Natural killer cell (primary cell): Measurements from ENCODE around the gene EHD4. TPM values are rescaled to one million over a fixed set of nuclear protein-coding genes. Genes with fewer than 3 reads are reported as not detected.
A peak's percentile ranks its signal among the peaks of the same experiment; 100 is the strongest.

Experiments
- ATAC-seq, 3 donors: fragments of 150-1000 bp in 2 of 3; fragments of 200-7000 bp in 1 of 3; cut with Tn5 transposase; 1 replicate in 1 of 3; 2 replicates in 2 of 3; pipeline ENCODE4 v1.10.0; 2021; ENCODE audit warnings: mild to moderate bottlenecking in 2 of 3, moderate library complexity in 2 of 3
- DNase-seq, 2 donors: peaks; one replicate each; pipeline versions ENCODE4 v3.0.0 to v3.0.0-alpha.2; 2013 to 2021; ENCODE audit warnings: mixed read lengths in 1 of 2
- H3K27ac ChIP-seq: one replicate; pipeline ENCODE4 v1.5.1; 2013; ENCODE audit warnings: mild to moderate bottlenecking, low read length
- H3K27me3 ChIP-seq: one replicate; pipeline ENCODE4 v1.6.1; 2013; ENCODE audit warnings: low read length; ENCODE audit not compliant: control insufficient read depth, insufficient read depth
- H3K36me3 ChIP-seq: one replicate; pipeline ENCODE4 v1.6.1; 2013; ENCODE audit warnings: low read length; ENCODE audit not compliant: control insufficient read depth, insufficient read depth
- H3K4me1 ChIP-seq: one replicate; pipeline ENCODE4 v1.6.1; 2013; ENCODE audit warnings: low read length; ENCODE audit not compliant: control insufficient read depth, insufficient read depth
- H3K4me3 ChIP-seq: one replicate; pipeline ENCODE4 v1.5.1; 2013; ENCODE audit warnings: low read length
- H3K9me3 ChIP-seq: one replicate; pipeline ENCODE4 v1.6.1; 2013; ENCODE audit warnings: low read length; ENCODE audit not compliant: control insufficient read depth, insufficient read depth
- H3K27ac Mint-ChIP-seq, 2 donors: one replicate each; pipeline ENCODE4 v1.8.0; 2022; ENCODE audit warnings: mild to moderate bottlenecking in 2 of 2, mixed read lengths in 2 of 2, moderate library complexity in 1 of 2
- H3K27me3 Mint-ChIP-seq, 2 donors: one replicate each; pipeline ENCODE4 v1.8.0; 2022; ENCODE audit warnings: low read depth in 2 of 2, mixed read lengths in 2 of 2
- H3K36me3 Mint-ChIP-seq: one replicate; pipeline ENCODE4 v1.8.0; 2022; ENCODE audit warnings: mixed read lengths
- H3K4me1 Mint-ChIP-seq, 2 donors: one replicate each; pipeline ENCODE4 v1.8.0; 2022; ENCODE audit warnings: mixed read lengths in 2 of 2
- H3K4me3 Mint-ChIP-seq: one replicate; pipeline ENCODE4 v1.8.0; 2022; ENCODE audit warnings: mild to moderate bottlenecking, moderate library complexity, mixed read lengths
- H3K9me3 Mint-ChIP-seq, 2 donors: one replicate each; pipeline ENCODE4 v1.8.0; 2022; ENCODE audit warnings: mixed read lengths in 2 of 2
- CTCF ChIP-seq: fragments of 200-600 bp; IDR thresholded peaks from one replicate; pipeline ENCODE4 v1.8.0; 2022; ENCODE audit warnings: antibody characterized with exemption
- WGBS: methylation state at CpG from one replicate; pipeline ENCODE4 v1.1.7; 2013; ENCODE audit warnings: missing lambda C conversion rate; ENCODE audit not compliant: insufficient coverage; 5-methylcytosine and 5-hydroxymethylcytosine counted together
- intact Hi-C: fragments of 100-400 bp; cut with micrococcal nuclease; formaldehyde crosslinking; loops from one replicate; pipeline ENCODE4 v1.14.2; 2022
- total RNA-seq, 4 donors: library from RNA; stranded (reverse); fragments of 120-200 nt in 1 of 4; gene quantifications; one replicate each; pipeline versions ENCODE4 v1.2.3 to v1.2.4, GENCODE V29; 2013 to 2022

EHD4 gene
- total RNA-seq, 3 donors from 2014 or later (not counting 1 experiment from before 2014, with no cell fraction given): 28.4 to 34.6 (median 31.7) TPM

GRCh38 chr15:41969851-41970431 is 2.4 kb downstream of the EHD4 start:
- TF ChIP-seq CTCF: no peak
- Mint-ChIP-seq H3K9me3 (no peaks in the 10 kb centered on the region), H3K36me3 (no peaks in the 10 kb centered on the region), H3K4me3 (peak overlapping the region; percentile 7), H3K4me1 (peaks cover 38 to 50% of the 10 kb centered on the region in 2 donors), H3K27ac (peak overlapping the region; percentile 88 to 97), H3K27me3 (peaks cover 6 to 13% of the 10 kb centered on the region in 2 donors)
- Histone ChIP-seq H3K27me3 (peaks cover 4% of the 10 kb centered on the region), H3K27ac (peak overlapping the region; percentile 57), H3K36me3 (no peaks in the 10 kb centered on the region), H3K9me3 (no peaks in the 10 kb centered on the region), H3K4me1 (peaks cover 38% of the 10 kb centered on the region), H3K4me3 (no peak overlapping the region)
- intact Hi-C loops: no loop called here
- WGBS: 35% methylated on average over 2 of the region's 3 CpGs
- ATAC-seq (no peak), DNase-seq (peak in 1 of 2 donors; percentile 78)

GRCh38 chr15:41968701-41969100 is 3.7 kb downstream of the EHD4 start:
- H3K36me3 ChIP-seq: no peaks in the 10 kb centered on the region
- no peaks in the 10 kb centered on the region for H3K9me3 ChIP-seq
- Mint-ChIP-seq H3K4me3 (no peak overlapping the region), H3K27me3 (peaks cover 0 to 1% of the 10 kb centered on the region in 2 donors), H3K27ac (peak overlapping the region; percentile 62 to 86), H3K9me3 (no peaks in the 10 kb centered on the region), H3K36me3 (no peaks in the 10 kb centered on the region), H3K4me1 (peaks cover 38 to 50% of the 10 kb centered on the region in 2 donors)
- ATAC-seq (no peak), DNase-seq (no peak)
- H3K27ac ChIP-seq: no peak overlapping the region
- H3K4me3 ChIP-seq: no peak overlapping the region
- H3K4me1 ChIP-seq: peaks cover 38% of the 10 kb centered on the region
- H3K27me3 ChIP-seq: no peaks in the 10 kb centered on the region
- no peak for TF ChIP-seq CTCF
- 97% methylated on average over 3 of the region's 4 CpGs for WGBS
- intact Hi-C loops: no loop called here

GRCh38 chr15:41967506-41968206 is 4.7 kb downstream of the EHD4 start:
- ATAC-seq: no peak
- H3K4me1 Mint-ChIP-seq: peaks cover 31 to 43% of the 10 kb centered on the region in 2 donors
- H3K27ac Mint-ChIP-seq: peak overlapping the region; percentile 41 to 86
- Histone ChIP-seq H3K4me1 (peaks cover 33% of the 10 kb centered on the region), H3K4me3 (no peak overlapping the region), H3K9me3 (no peaks in the 10 kb centered on the region), H3K36me3 (no peaks in the 10 kb centered on the region), H3K27ac (no peak overlapping the region), H3K27me3 (no peaks in the 10 kb centered on the region)
- no peak for TF ChIP-seq CTCF
- no peaks in the 10 kb centered on the region for H3K36me3 Mint-ChIP-seq
- 44% methylated on average over 4 of the region's 4 CpGs for WGBS
- H3K9me3 Mint-ChIP-seq: no peaks in the 10 kb centered on the region
- intact Hi-C loops: no loop called here
- peak in 1 of 2 donors; percentile 14 for DNase-seq
- no peak overlapping the region for H3K4me3 Mint-ChIP-seq
- H3K27me3 Mint-ChIP-seq: no peaks in the 10 kb centered on the region
